H9 (cell line): ENCODE data around the gene PICALM. TPM values are rescaled to one million over a fixed set of nuclear protein-coding genes. Genes with fewer than 3 reads are reported as not detected.

ENCODE experiments used
- DNase-seq: peaks from one replicate; pipeline ENCODE4 v3.0.0-alpha.2; 2017
- H2AFZ ChIP-seq: one replicate; pipeline ENCODE4 v1.6.1; 2013; ENCODE audit warnings: mild to moderate bottlenecking, low read length, control low read depth, moderate library complexity
- H2AK5ac ChIP-seq: 2 replicates; pipeline ENCODE4 v1.6.1; 2013; ENCODE audit warnings: low read length, control low read depth, mixed read lengths; ENCODE audit not compliant: insufficient read length
- H2BK120ac ChIP-seq: one replicate; pipeline ENCODE4 v1.6.1; 2013; ENCODE audit warnings: low read depth, mild to moderate bottlenecking, low read length, control low read depth, inconsistent platforms; ENCODE audit not compliant: poor library complexity, severe bottlenecking
- H2BK12ac ChIP-seq: 2 replicates; pipeline ENCODE4 v1.6.1; 2013; ENCODE audit warnings: low read length, control low read depth, mixed read lengths, low read depth; ENCODE audit not compliant: insufficient read length
- H2BK15ac ChIP-seq: 2 replicates; pipeline ENCODE4 v1.6.1; 2013; ENCODE audit warnings: low read depth, low read length, control low read depth
- H2BK20ac ChIP-seq: one replicate; pipeline ENCODE4 v1.6.1; 2013; ENCODE audit warnings: low read depth, mild to moderate bottlenecking, low read length, control low read depth, inconsistent platforms; ENCODE audit not compliant: poor library complexity, severe bottlenecking
- H2BK5ac ChIP-seq: 2 replicates; pipeline ENCODE4 v1.6.1; 2013; ENCODE audit warnings: low read length, control low read depth, mixed read lengths; ENCODE audit not compliant: insufficient read length
- H3K14ac ChIP-seq: 2 replicates; pipeline ENCODE4 v1.6.1; 2013; ENCODE audit warnings: low read length, control low read depth; ENCODE audit not compliant: insufficient read depth
- H3K18ac ChIP-seq: 2 replicates; pipeline ENCODE4 v1.6.1; 2013; ENCODE audit warnings: low read depth, mild to moderate bottlenecking, mixed read lengths, low read length, control low read depth; ENCODE audit not compliant: insufficient read length
- H3K23ac ChIP-seq: 2 replicates; pipeline ENCODE4 v1.6.1; 2013; ENCODE audit warnings: low read length, control low read depth, mixed read lengths, low read depth; ENCODE audit not compliant: insufficient read length
- H3K23me2 ChIP-seq: 2 replicates; pipeline ENCODE4 v1.6.1; 2013; ENCODE audit warnings: low read depth, mild to moderate bottlenecking, mixed read lengths, low read length, control low read depth; ENCODE audit not compliant: insufficient read length, poor library complexity, severe bottlenecking
- H3K27ac ChIP-seq: 2 replicates; pipeline ENCODE4 v1.5.1; 2013; ENCODE audit warnings: low read length, control low read depth, mixed read lengths, low read depth; ENCODE audit not compliant: insufficient read length
- H3K27me3 ChIP-seq: 2 replicates; pipeline ENCODE4 v1.6.1; 2013; ENCODE audit warnings: low read length, control low read depth, inconsistent platforms; ENCODE audit not compliant: insufficient read depth
- H3K4ac ChIP-seq: 2 replicates; pipeline ENCODE4 v1.6.1; 2013; ENCODE audit warnings: low read depth, mild to moderate bottlenecking, control low read depth, inconsistent platforms, low read length, moderate library complexity
- H3K4me1 ChIP-seq: 2 replicates; pipeline ENCODE4 v1.6.1; 2013; ENCODE audit warnings: low read length, control low read depth, inconsistent platforms; ENCODE audit not compliant: insufficient read depth
- H3K4me2 ChIP-seq: 2 replicates; pipeline ENCODE4 v1.6.1; 2013; ENCODE audit warnings: low read length, control low read depth, mixed read lengths; ENCODE audit not compliant: insufficient read length, insufficient read depth
- H3K56ac ChIP-seq: 2 replicates; pipeline ENCODE4 v1.6.1; 2013; ENCODE audit warnings: low read depth, mild to moderate bottlenecking, mixed read lengths, low read length, control low read depth; ENCODE audit not compliant: insufficient read length
- H3K79me1 ChIP-seq: 2 replicates; pipeline ENCODE4 v1.6.1; 2013; ENCODE audit warnings: low read depth, mild to moderate bottlenecking, moderate library complexity, low read length, control low read depth, inconsistent platforms; ENCODE audit not compliant: insufficient read depth, poor library complexity, severe bottlenecking
- H3K79me2 ChIP-seq: 2 replicates; pipeline ENCODE4 v1.6.1; 2013; ENCODE audit warnings: low read length, control low read depth, inconsistent platforms; ENCODE audit not compliant: insufficient read depth
- H3K9ac ChIP-seq: 2 replicates; pipeline ENCODE4 v1.6.1; 2013; ENCODE audit warnings: low read length, control low read depth, mixed read lengths; ENCODE audit not compliant: insufficient read length; ENCODE audit errors: extremely low read depth
- H3K9me3 ChIP-seq: one replicate; pipeline ENCODE4 v1.6.1; 2013; ENCODE audit warnings: low read depth, low read length, inconsistent platforms; ENCODE audit not compliant: control insufficient read depth
- H3T11ph ChIP-seq: one replicate; pipeline ENCODE4 v1.6.1; 2013; ENCODE audit warnings: mild to moderate bottlenecking, low read length, control low read depth, inconsistent platforms
- H4K20me1 ChIP-seq: one replicate; pipeline ENCODE4 v1.6.1; 2013; ENCODE audit not compliant: control insufficient read depth, insufficient read length, insufficient read depth
- H4K5ac ChIP-seq: 2 replicates; pipeline ENCODE4 v1.6.1; 2013; ENCODE audit warnings: low read depth, mild to moderate bottlenecking, mixed read lengths, low read length, control low read depth; ENCODE audit not compliant: insufficient read length
- H4K8ac ChIP-seq: replicated peaks from 2 replicates; pipeline ENCODE4 v1.6.1; 2013; ENCODE audit warnings: low read length, control low read depth, mixed read lengths, low read depth; ENCODE audit not compliant: insufficient read length
- H4K91ac ChIP-seq: 2 replicates; pipeline ENCODE4 v1.6.1; 2013; ENCODE audit warnings: low read depth, mild to moderate bottlenecking, moderate library complexity, mixed read lengths, low read length, control low read depth; ENCODE audit not compliant: insufficient read length
- H3K27ac Mint-ChIP-seq, 3 experiments: 2 replicates in 2 of 3; 3 replicates in 1 of 3; pipeline ENCODE4 v1.8.0; 2020 to 2021; ENCODE audit warnings: mixed read lengths in 3 of 3, mild to moderate bottlenecking in 1 of 3, moderate library complexity in 1 of 3
- H3K27me3 Mint-ChIP-seq: 2 replicates; pipeline ENCODE4 v1.8.0; 2021; ENCODE audit warnings: low read depth, mild to moderate bottlenecking, moderate library complexity, mixed read lengths
- H3K36me3 Mint-ChIP-seq, 3 experiments: 2 replicates in 2 of 3; 3 replicates in 1 of 3; pipeline ENCODE4 v1.8.0; 2020 to 2021; ENCODE audit warnings: low read depth in 3 of 3, mixed read lengths in 3 of 3; ENCODE audit not compliant: insufficient read depth in 1 of 3
- H3K4me1 Mint-ChIP-seq, 2 experiments: 2 replicates each; pipeline ENCODE4 v1.8.0; 2020; ENCODE audit warnings: mixed read lengths in 2 of 2
- H3K4me3 Mint-ChIP-seq, 2 experiments: 2 replicates in 1 of 2; 3 replicates in 1 of 2; pipeline ENCODE4 v1.8.0; 2020 to 2021; ENCODE audit warnings: mild to moderate bottlenecking in 2 of 2, mixed read lengths in 2 of 2, moderate library complexity in 1 of 2
- H3K9me3 Mint-ChIP-seq, 2 experiments: 2 replicates in 1 of 2; 3 replicates in 1 of 2; pipeline ENCODE4 v1.8.0; 2020; ENCODE audit warnings: mild to moderate bottlenecking in 2 of 2, mixed read lengths in 2 of 2, moderate library complexity in 1 of 2
- CTCF ChIP-seq: fragments of 200-600 bp; sonication (generic); conservative IDR thresholded peaks from 3 replicates; pipeline ENCODE4 v1.8.0; 2021; ENCODE audit warnings: antibody characterized with exemption, mild to moderate bottlenecking
- total RNA-seq: library from RNA; stranded (reverse); gene quantifications from 2 replicates; pipeline ENCODE4 v1.2.1, GENCODE V29; 2021

PICALM gene
- total RNA-seq, 1 experiment from 2014 or later = 76.4 TPM

- no peaks in the 10 kb centered on the region for H3K4me1 Mint-ChIP-seq
- H3K79me1 ChIP-seq = no peaks in the 10 kb centered on the region
- H3K27ac Mint-ChIP-seq = no peak overlapping the region
These were observed 122.7 kb downstream of the PICALM start for GRCh38 chr11:85946221-85946620.

More at GRCh38 chr11:85946221-85946620, 122.7 kb downstream of the PICALM start:
- no peak overlapping the region for H3K4me3 Mint-ChIP-seq
- H3K79me2 ChIP-seq = no peaks in the 10 kb centered on the region
- H2BK20ac ChIP-seq = no peak overlapping the region
- no peak overlapping the region for H4K8ac ChIP-seq
- H4K5ac ChIP-seq = no peak overlapping the region
- H3K27me3 Mint-ChIP-seq = no peaks in the 10 kb centered on the region
- no peak overlapping the region for H4K91ac ChIP-seq
- no peak overlapping the region for H2AK5ac ChIP-seq
- DNase-seq = no peak
- no peak overlapping the region for H3T11ph ChIP-seq
- TF ChIP-seq CTCF = no peak
- H3K4ac ChIP-seq = no peak overlapping the region
- H3K27ac ChIP-seq = no peak overlapping the region
- no peak overlapping the region for H2BK12ac ChIP-seq
- no peaks in the 10 kb centered on the region for H3K4me1 ChIP-seq
- H2BK5ac ChIP-seq = no peak overlapping the region
- H3K9ac ChIP-seq = no peak overlapping the region
- H3K36me3 Mint-ChIP-seq = peaks cover 4 to 7% (median 7%) of the 10 kb centered on the region in 3 experiments; a peak in 6 of 7 replicates
- no peak overlapping the region for H2BK120ac ChIP-seq
- no peaks in the 10 kb centered on the region for H3K23me2 ChIP-seq
- H3K23ac ChIP-seq = no peak overlapping the region
- no peak overlapping the region for H2BK15ac ChIP-seq
- H3K9me3 ChIP-seq = no peaks in the 10 kb centered on the region
- H4K20me1 ChIP-seq = no peaks in the 10 kb centered on the region
- H3K9me3 Mint-ChIP-seq = peaks cover 0 to 7% of the 10 kb centered on the region in 2 experiments; a peak in 3 of 5 replicates
- H3K18ac ChIP-seq = no peak overlapping the region
- no peaks in the 10 kb centered on the region for H3K27me3 ChIP-seq
- no peak overlapping the region for H3K4me2 ChIP-seq
- H3K56ac ChIP-seq = no peak overlapping the region
- H3K14ac ChIP-seq = no peak overlapping the region
- no peak overlapping the region for H2AFZ ChIP-seq
